Skeletal muscle satellite cell (primary cell): Measurements from ENCODE around the gene OSBPL8.
A peak's percentile ranks its signal among the peaks of the same experiment; 100 is the strongest.
"Not testable (repeated sequence)": the region's sequence is repeated elsewhere in the genome, so short reads cannot be mapped to it uniquely, and the experiment has no call there.

Experiments used
- H3K27me3 ChIP-seq: 2 replicates; pipeline ENCODE4 v1.7.0; 2013; ENCODE audit warnings: low read length; ENCODE audit not compliant: control insufficient read depth, insufficient read depth
- H3K36me3 ChIP-seq: 2 replicates; pipeline ENCODE4 v1.7.0; 2013; ENCODE audit warnings: mild to moderate bottlenecking, control low read depth, low read length; ENCODE audit not compliant: insufficient read depth
- H3K4me1 ChIP-seq: 2 replicates; pipeline ENCODE4 v1.7.0; 2013; ENCODE audit warnings: low read length; ENCODE audit not compliant: control insufficient read depth, insufficient read depth
- H3K4me2 ChIP-seq: 2 replicates; pipeline ENCODE4 v1.7.0; 2013; ENCODE audit warnings: mild to moderate bottlenecking, low read length
- H3K4me3 ChIP-seq: 2 replicates; pipeline ENCODE4 v1.7.0; 2013; ENCODE audit warnings: low read length
- H3K9ac ChIP-seq: 2 replicates; pipeline ENCODE4 v1.7.0; 2013; ENCODE audit warnings: mild to moderate bottlenecking, low read depth, low read length, moderate library complexity
- H3K9me3 ChIP-seq: replicated peaks from 2 replicates; pipeline ENCODE4 v1.7.0; 2013; ENCODE audit warnings: mild to moderate bottlenecking, control low read depth, low read length

The OSBPL8 gene

GRCh38 chr12:76375939-76376338 lies 183.6 kb downstream of the OSBPL8 start:
- H3K4me3 ChIP-seq, result no peak overlapping the region
- peaks cover 20% of the 10 kb centered on the region for H3K4me1 ChIP-seq
- peaks cover 29% of the 10 kb centered on the region for H3K36me3 ChIP-seq
- no peaks in the 10 kb centered on the region for H3K27me3 ChIP-seq
- no peak overlapping the region for H3K9ac ChIP-seq
- H3K4me2 ChIP-seq, result no peak overlapping the region
- H3K9me3 ChIP-seq, result no peaks in the 10 kb centered on the region

DNA sequence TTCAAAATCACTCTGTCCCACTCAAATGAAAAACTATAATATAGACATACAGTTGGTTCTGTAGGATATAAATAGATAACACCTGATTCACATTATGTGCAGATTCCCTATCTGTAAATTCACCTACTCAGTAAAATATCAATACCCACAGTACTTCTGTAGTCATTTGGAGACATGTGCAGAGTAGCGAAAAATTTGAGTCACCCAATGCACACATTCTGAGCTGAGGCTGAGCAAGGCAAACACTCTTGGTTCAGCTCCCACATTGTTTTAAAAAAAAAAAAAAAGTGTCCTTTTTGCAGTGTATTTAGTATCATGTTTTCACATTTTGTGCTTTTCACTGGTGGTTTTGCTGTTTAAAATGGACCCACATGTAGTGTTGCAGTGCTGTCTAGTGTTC lies 184.1 kb downstream of the OSBPL8 start:
- H3K27me3 ChIP-seq, result no peaks in the 10 kb centered on the region
- H3K9ac ChIP-seq, result no peak overlapping the region
- no peak overlapping the region for H3K4me2 ChIP-seq
- peaks cover 20% of the 10 kb centered on the region for H3K4me1 ChIP-seq
- H3K4me3 ChIP-seq, result no peak overlapping the region
- peaks cover 31% of the 10 kb centered on the region for H3K36me3 ChIP-seq
- H3K9me3 ChIP-seq, result no peaks in the 10 kb centered on the region

GRCh38 chr12:76374386-76375020 lies 185.1 kb downstream of the OSBPL8 start:
- Histone ChIP-seq H3K4me1 (peaks cover 20% of the 10 kb centered on the region), H3K36me3 (peaks cover 40% of the 10 kb centered on the region), H3K9me3 (no peaks in the 10 kb centered on the region), H3K9ac (no peak overlapping the region), H3K27me3 (no peaks in the 10 kb centered on the region), H3K4me3 (no peak overlapping the region), H3K4me2 (no peak overlapping the region)

DNA sequence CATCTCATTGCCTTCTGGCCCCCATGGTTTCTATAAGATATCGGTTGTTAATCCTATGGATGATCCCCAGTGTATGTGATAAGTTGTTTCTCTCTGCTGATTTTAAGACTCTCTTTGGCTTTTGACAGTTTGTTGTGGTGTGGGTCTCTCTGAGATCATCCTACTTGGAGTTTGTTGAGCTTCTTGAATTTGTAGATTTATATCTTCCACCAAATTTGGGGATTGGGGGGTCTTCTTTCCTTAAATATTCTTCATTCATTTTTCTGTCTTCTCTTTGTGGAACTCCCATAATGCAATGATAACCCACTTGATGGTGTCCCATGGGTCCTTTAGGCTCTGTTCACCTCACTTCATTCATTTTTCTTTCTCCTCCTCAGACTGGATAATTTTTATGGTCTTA lies 191.3 kb downstream of the OSBPL8 start:
- no peaks in the 10 kb centered on the region for H3K9me3 ChIP-seq
- H3K4me3 ChIP-seq, result no peak overlapping the region
- H3K4me1 ChIP-seq, result no peaks in the 10 kb centered on the region
- H3K4me2 ChIP-seq, result no peak overlapping the region
- peaks cover 50% of the 10 kb centered on the region for H3K36me3 ChIP-seq
- H3K9ac ChIP-seq, result no peak overlapping the region
- no peaks in the 10 kb centered on the region for H3K27me3 ChIP-seq

DNA sequence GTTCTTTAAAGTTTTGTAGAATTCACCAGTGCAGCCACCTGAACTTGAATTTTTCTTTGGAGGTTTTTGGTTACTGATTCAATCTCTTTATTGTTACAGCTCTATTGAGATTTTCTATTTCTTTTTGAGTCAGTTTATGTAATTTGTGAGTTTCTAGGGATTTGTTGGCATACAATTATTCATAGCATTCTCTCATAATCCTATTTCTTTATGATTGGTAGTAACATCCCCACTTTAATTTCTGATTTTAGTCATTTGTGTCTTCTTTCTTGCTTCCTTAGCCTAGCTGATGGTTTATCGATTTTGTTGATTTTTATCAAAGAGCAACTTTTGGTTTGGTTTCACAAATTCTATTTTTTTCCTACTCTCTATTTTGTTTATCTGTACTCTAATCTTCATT lies 193.4 kb downstream of the OSBPL8 start:
- peaks cover 40% of the 10 kb centered on the region for H3K36me3 ChIP-seq
- no peaks in the 10 kb centered on the region for H3K9me3 ChIP-seq
- no peak overlapping the region for H3K4me3 ChIP-seq
- H3K27me3 ChIP-seq, result no peaks in the 10 kb centered on the region
- H3K9ac ChIP-seq, result no peak overlapping the region
- H3K4me2 ChIP-seq, result no peak overlapping the region
- H3K4me1 ChIP-seq, result no peaks in the 10 kb centered on the region

DNA sequence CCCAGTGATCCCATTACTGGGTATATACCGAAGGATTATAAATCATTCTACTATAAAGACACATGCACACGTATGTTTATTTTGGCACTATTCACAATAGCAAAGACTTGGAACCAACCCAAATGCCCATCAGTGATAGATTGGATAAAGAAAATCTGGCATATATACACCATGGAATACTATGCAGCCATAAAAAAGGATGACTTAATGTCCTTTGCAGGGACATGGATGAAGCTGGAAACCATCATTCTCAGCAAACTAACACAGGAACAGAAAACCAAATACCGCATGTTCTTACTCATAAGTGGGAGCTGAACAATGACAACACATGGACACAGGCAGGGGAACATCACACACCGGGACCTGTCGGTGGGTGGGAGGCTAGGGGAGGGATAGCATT lies 195.4 kb downstream of the OSBPL8 start:
- H3K36me3 ChIP-seq, result peaks cover 26% of the 10 kb centered on the region
- not testable (repeated sequence) for H3K27me3 ChIP-seq, H3K9ac ChIP-seq, H3K4me3 ChIP-seq, H3K4me1 ChIP-seq, H3K9me3 ChIP-seq, H3K4me2 ChIP-seq

DNA sequence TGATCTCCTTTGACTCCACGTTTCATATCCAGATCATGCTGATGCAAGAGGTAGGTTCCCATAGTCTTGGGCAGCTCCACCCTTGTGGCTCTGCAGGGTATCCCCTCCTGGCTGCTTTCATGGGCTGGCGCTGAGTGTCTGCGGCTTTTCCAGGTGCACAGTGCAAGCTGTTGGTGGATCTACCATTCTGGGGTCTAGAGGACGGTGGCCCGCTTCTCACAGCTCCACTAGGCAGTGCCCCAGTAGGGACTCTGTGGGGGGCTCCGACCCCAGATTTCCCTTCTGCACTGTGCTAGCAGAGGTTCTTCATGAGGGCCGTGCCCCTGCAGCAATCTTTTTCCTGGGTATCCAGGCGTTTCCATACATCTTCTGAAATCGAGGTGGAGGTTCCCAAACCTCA lies 199.3 kb downstream of the OSBPL8 start:
- Histone ChIP-seq H3K9ac (no peak overlapping the region), H3K27me3 (no peaks in the 10 kb centered on the region), H3K9me3 (no peaks in the 10 kb centered on the region), H3K4me2 (no peak overlapping the region), H3K4me1 (no peaks in the 10 kb centered on the region), H3K4me3 (no peak overlapping the region), H3K36me3 (peaks cover 20% of the 10 kb centered on the region)

GRCh38 chr12:76356071-76356470 lies 203.5 kb downstream of the OSBPL8 start:
- Histone ChIP-seq H3K9me3 (no peaks in the 10 kb centered on the region), H3K9ac (no peak overlapping the region), H3K27me3 (no peaks in the 10 kb centered on the region), H3K4me3 (no peak overlapping the region), H3K4me2 (no peak overlapping the region), H3K36me3 (peaks cover 20% of the 10 kb centered on the region), H3K4me1 (no peaks in the 10 kb centered on the region)

DNA sequence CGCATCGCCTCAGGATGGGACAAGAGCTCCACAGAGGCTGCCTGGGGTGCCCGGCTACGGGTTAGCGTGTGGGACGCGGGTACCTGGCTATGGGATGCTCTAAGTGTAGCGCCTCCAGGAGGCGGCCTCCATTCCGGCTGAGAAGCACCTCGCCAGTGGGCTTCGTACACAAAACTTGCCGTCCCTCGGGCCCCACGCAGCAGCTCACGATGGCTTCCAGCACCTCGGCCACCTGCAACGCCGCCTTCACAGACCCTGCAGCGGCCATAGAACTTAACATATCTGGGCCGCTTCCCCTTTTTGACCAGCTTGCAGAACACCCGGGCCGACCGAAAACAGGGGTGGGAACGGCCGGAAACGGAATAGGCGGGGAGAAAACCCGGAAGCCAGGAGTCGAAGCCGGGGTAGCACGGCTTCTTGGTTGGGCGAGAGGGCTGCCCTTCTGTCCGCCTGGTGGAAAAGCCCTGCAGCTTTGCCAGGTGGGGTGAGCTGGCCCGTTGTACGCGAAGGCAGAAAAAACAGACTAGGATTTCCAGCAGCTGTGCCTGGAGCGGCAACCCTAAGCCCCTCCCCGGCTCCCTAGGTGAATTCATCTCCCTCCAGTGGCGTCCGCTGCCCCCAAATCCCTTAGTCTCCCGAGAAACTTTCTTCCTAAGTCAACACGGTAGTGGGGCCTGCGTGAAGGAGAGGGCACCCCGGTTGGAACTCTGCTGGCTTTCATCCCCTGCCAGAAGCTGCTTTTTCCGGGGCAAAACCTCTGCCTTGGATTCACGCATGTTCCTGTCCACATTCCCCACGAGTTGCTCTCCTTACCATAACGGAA lies 211.3 kb downstream of the OSBPL8 start, which contains the start of gene BBS10:
Gene BBS10, minus strand, starts transcription at position 337 of the 823 bp plus-strand sequence. Its CDS starts 57 bp downstream, at position 280.
- Histone ChIP-seq H3K27me3 (no peaks in the 10 kb centered on the region), H3K9ac (peak within 1 kb of the TSS; percentile 91), H3K9me3 (no peaks in the 10 kb centered on the region), H3K4me2 (peak within 1 kb of the TSS; percentile 85), H3K4me3 (peak within 1 kb of the TSS; percentile 90), H3K36me3 (no peaks in the 10 kb centered on the region), H3K4me1 (peaks cover 19% of the 10 kb centered on the region)

- H3K4me3 ChIP-seq, result peak overlapping the region; percentile 90
Observed at GRCh38 chr12:76346798-76347420, 212.7 kb downstream of the OSBPL8 start.

DNA sequence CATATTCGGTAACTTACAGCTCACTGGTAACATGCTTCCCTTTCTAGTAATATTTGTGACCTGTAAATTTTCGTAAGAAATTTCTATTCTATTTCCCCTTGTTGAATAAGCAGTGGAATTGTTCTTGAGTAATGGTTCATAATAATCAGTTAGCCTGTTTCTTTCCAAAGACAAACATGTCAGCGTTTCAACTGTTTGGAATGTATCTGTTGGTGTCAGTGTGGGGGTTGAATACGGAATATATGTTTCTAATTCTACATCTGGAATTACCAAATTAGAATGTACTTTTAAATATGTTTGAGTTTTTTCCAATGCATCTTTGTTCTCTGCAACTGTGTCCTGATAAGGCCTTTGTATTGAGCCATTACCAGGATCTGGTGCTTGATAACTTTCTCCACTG lies 213.3 kb downstream of the OSBPL8 start:
- no peak overlapping the region for H3K4me3 ChIP-seq
- H3K36me3 ChIP-seq, result no peaks in the 10 kb centered on the region
- no peaks in the 10 kb centered on the region for H3K27me3 ChIP-seq
- H3K4me1 ChIP-seq, result peaks cover 20% of the 10 kb centered on the region
- peak overlapping the region; percentile 85 for H3K4me2 ChIP-seq
- H3K9ac ChIP-seq, result peak overlapping the region; percentile 91
- no peaks in the 10 kb centered on the region for H3K9me3 ChIP-seq

More at GRCh38 chr12:76346798-76347420, 212.7 kb downstream of the OSBPL8 start:
- no peaks in the 10 kb centered on the region for H3K36me3 ChIP-seq
- peaks cover 19% of the 10 kb centered on the region for H3K4me1 ChIP-seq
- H3K27me3 ChIP-seq, result no peaks in the 10 kb centered on the region
- H3K4me2 ChIP-seq, result peak overlapping the region; percentile 85
- H3K9ac ChIP-seq, result peak overlapping the region; percentile 91
- H3K9me3 ChIP-seq, result no peaks in the 10 kb centered on the region
